WTC11 (cell line): Measurements from ENCODE around the gene LIPN. TPM values are rescaled to one million over a fixed set of nuclear protein-coding genes. Genes with fewer than 3 reads are reported as not detected.

Experiments
- ATAC-seq: fragments of 200-7000 bp; cut with Tn5 transposase; 2 replicates; pipeline ENCODE4 v1.10.0; 2021; ENCODE audit warnings: mild to moderate bottlenecking, moderate library complexity
- CTCF ChIA-PET: fragments of 300-600 bp; sonication (Branson Sonifier 250); formaldehyde crosslinking; loops from one replicate; lab custom pipeline; 2021; ENCODE audit warnings: antibody characterized with exemption; lab: Charles Lee
- POLR2A ChIA-PET: fragments of 350-600 bp; sonication (Branson Sonifier 250); formaldehyde crosslinking; loops from one replicate; lab custom pipeline; 2021; ENCODE audit warnings: antibody characterized with exemption; lab: Charles Lee
- DNase-seq: peaks from one replicate; pipeline ENCODE4 v3.0.0; 2021; ENCODE audit warnings: low spot score
- H3K27ac Mint-ChIP-seq: 2 replicates; pipeline ENCODE4 v1.8.0; 2021; ENCODE audit warnings: mixed read lengths
- H3K27me3 Mint-ChIP-seq: 2 replicates; pipeline ENCODE4 v1.8.0; 2021; ENCODE audit warnings: low read depth, mild to moderate bottlenecking, moderate library complexity, mixed read lengths
- H3K36me3 Mint-ChIP-seq: 2 replicates; pipeline ENCODE4 v1.8.0; 2021; ENCODE audit warnings: mixed read lengths
- H3K4me1 Mint-ChIP-seq: 2 replicates; pipeline ENCODE4 v1.8.0; 2022; ENCODE audit warnings: mixed read lengths
- H3K4me3 Mint-ChIP-seq: 2 replicates; pipeline ENCODE4 v1.8.0; 2021; ENCODE audit warnings: mild to moderate bottlenecking, moderate library complexity, mixed read lengths
- H3K9me3 Mint-ChIP-seq: 2 replicates; pipeline ENCODE4 v1.8.0; 2021; ENCODE audit warnings: mixed read lengths
- CREM ChIP-seq: sonication (generic); formaldehyde crosslinking; IDR thresholded peaks from 2 replicates; pipeline ENCODE4 v1.8.1; 2022; ENCODE audit warnings: mild to moderate bottlenecking, missing genetic modification reagents, moderate library complexity
- ETV6 ChIP-seq: sonication (generic); formaldehyde crosslinking; IDR thresholded peaks from 2 replicates; pipeline ENCODE4 v1.8.1; 2022; ENCODE audit warnings: mild to moderate bottlenecking, missing genetic modification reagents
- FOXJ3 ChIP-seq: sonication (generic); formaldehyde crosslinking; IDR thresholded peaks from 2 replicates; pipeline ENCODE4 v1.9.0; 2021; ENCODE audit warnings: missing genetic modification reagents, mild to moderate bottlenecking, borderline replicate concordance
- GTF2I ChIP-seq: fragments of 250-450 bp; sonication (Bioruptor Pico); conservative IDR thresholded peaks from 2 replicates; pipeline ENCODE4 v1.4.0; 2021; ENCODE audit warnings: mild to moderate bottlenecking
- NFE2L1 ChIP-seq: sonication (generic); formaldehyde crosslinking; IDR thresholded peaks from 2 replicates; pipeline ENCODE4 v1.8.1; 2023; ENCODE audit warnings: missing genetic modification reagents
- SMAD3 ChIP-seq: sonication (generic); formaldehyde crosslinking; IDR thresholded peaks from 2 replicates; pipeline ENCODE4 v1.8.0; 2022; ENCODE audit warnings: missing genetic modification reagents, mild to moderate bottlenecking, borderline replicate concordance
- TCF7 ChIP-seq: sonication (generic); formaldehyde crosslinking; IDR thresholded peaks from 2 replicates; pipeline ENCODE4 v1.8.0; 2022; ENCODE audit warnings: mild to moderate bottlenecking, low read depth, missing genetic modification reagents, moderate library complexity
- TEAD1 ChIP-seq: sonication (generic); formaldehyde crosslinking; IDR thresholded peaks from 2 replicates; pipeline ENCODE4 v1.8.0; 2022; ENCODE audit warnings: mild to moderate bottlenecking, missing genetic modification reagents
- ZNF219 ChIP-seq: sonication (generic); formaldehyde crosslinking; IDR thresholded peaks from 2 replicates; pipeline ENCODE4 v1.8.0; 2023; ENCODE audit warnings: missing genetic modification reagents, mild to moderate bottlenecking, borderline replicate concordance
- total RNA-seq: library from RNA; stranded (reverse); gene quantifications from 3 replicates; pipeline ENCODE4 v1.2.3, GENCODE V29; 2021
- TF ChIP-seq, protein P1 (sequence below): sonication (generic); formaldehyde crosslinking; IDR thresholded peaks from 2 replicates; pipeline ENCODE4 v1.8.1; 2023; ENCODE audit warnings: mild to moderate bottlenecking, missing genetic modification reagents
- TF ChIP-seq, protein P2 (sequence below): sonication (generic); formaldehyde crosslinking; IDR thresholded peaks from 2 replicates; pipeline ENCODE4 v1.8.1; 2022; ENCODE audit warnings: missing genetic modification reagents, borderline replicate concordance
- TF ChIP-seq, protein P3 (sequence below): sonication (generic); formaldehyde crosslinking; IDR thresholded peaks from 2 replicates; pipeline ENCODE4 v1.8.1; 2022; ENCODE audit warnings: mild to moderate bottlenecking, moderate library complexity, missing genetic modification reagents
- TF ChIP-seq, protein P4 (sequence below): sonication (generic); formaldehyde crosslinking; IDR thresholded peaks from 2 replicates; pipeline ENCODE4 v1.8.1; 2023; ENCODE audit warnings: mild to moderate bottlenecking, missing genetic modification reagents, moderate library complexity
- TF ChIP-seq, protein P5 (sequence below): fragments of 250-450 bp; sonication (Bioruptor Pico); IDR thresholded peaks from 2 replicates; pipeline ENCODE4 v2.1.2; 2022; ENCODE audit warnings: mild to moderate bottlenecking, moderate library complexity
- TF ChIP-seq, protein P6 (sequence below): fragments of 250-450 bp; sonication (Bioruptor Pico); conservative IDR thresholded peaks from 2 replicates; pipeline ENCODE4 v1.9.0; 2021; ENCODE audit warnings: mild to moderate bottlenecking
- TF ChIP-seq, protein P7 (sequence below): sonication (generic); formaldehyde crosslinking; IDR thresholded peaks from 2 replicates; pipeline ENCODE4 v1.8.0; 2023; ENCODE audit warnings: missing genetic modification reagents, mild to moderate bottlenecking, borderline replicate concordance
- TF ChIP-seq, protein P8 (sequence below): sonication (generic); formaldehyde crosslinking; IDR thresholded peaks from 2 replicates; pipeline ENCODE4 v1.8.1; 2022; ENCODE audit warnings: low read depth, missing genetic modification reagents, borderline replicate concordance
- TF ChIP-seq, protein P9 (sequence below): sonication (generic); formaldehyde crosslinking; IDR thresholded peaks from 2 replicates; pipeline ENCODE4 v1.8.0; 2023; ENCODE audit warnings: missing genetic modification reagents

The LIPN gene
- total RNA-seq, 1 experiment from 2014 or later: not detected

DNA sequence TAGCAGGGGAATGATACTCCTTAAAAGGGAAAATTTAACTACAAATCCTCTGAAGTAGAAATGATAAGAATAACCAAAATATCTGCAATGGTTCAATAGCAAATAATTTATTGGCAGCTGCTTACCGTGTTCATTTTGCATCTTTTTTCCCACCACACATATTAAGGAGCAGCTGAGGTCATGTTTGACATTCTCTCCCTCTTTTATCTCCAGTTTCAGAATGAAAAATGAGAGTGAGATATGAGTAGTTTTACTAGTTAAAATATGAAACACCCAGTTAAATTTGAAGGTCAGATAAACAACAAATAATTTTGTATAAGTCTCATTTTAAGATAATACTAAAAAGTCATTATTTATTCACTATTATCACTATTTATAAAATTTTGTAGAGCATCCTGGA lies 3.1 kb downstream of the LIPN start (continued):
- TF ChIP-seq TCF7 (CRISPR knock-in tag) (no peak), FOXJ3 (CRISPR knock-in tag) (no peak), SMAD3 (no peak), TEAD1 (CRISPR knock-in tag) (no peak), CREM (CRISPR knock-in tag) (no peak)
- TF ChIP-seq, protein P1, sequence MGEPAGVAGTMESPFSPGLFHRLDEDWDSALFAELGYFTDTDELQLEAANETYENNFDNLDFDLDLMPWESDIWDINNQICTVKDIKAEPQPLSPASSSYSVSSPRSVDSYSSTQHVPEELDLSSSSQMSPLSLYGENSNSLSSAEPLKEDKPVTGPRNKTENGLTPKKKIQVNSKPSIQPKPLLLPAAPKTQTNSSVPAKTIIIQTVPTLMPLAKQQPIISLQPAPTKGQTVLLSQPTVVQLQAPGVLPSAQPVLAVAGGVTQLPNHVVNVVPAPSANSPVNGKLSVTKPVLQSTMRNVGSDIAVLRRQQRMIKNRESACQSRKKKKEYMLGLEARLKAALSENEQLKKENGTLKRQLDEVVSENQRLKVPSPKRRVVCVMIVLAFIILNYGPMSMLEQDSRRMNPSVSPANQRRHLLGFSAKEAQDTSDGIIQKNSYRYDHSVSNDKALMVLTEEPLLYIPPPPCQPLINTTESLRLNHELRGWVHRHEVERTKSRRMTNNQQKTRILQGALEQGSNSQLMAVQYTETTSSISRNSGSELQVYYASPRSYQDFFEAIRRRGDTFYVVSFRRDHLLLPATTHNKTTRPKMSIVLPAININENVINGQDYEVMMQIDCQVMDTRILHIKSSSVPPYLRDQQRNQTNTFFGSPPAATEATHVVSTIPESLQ (CRISPR knock-in tag): no peak
- TF ChIP-seq, protein P2, sequence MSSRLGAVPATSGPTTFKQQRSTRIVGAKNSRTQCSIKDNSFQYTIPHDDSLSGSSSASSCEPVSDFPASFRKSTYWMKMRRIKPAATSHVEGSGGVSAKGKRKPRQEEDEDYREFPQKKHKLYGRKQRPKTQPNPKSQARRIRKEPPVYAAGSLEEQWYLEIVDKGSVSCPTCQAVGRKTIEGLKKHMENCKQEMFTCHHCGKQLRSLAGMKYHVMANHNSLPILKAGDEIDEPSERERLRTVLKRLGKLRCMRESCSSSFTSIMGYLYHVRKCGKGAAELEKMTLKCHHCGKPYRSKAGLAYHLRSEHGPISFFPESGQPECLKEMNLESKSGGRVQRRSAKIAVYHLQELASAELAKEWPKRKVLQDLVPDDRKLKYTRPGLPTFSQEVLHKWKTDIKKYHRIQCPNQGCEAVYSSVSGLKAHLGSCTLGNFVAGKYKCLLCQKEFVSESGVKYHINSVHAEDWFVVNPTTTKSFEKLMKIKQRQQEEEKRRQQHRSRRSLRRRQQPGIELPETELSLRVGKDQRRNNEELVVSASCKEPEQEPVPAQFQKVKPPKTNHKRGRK: no peak
- TF ChIP-seq, protein P3, sequence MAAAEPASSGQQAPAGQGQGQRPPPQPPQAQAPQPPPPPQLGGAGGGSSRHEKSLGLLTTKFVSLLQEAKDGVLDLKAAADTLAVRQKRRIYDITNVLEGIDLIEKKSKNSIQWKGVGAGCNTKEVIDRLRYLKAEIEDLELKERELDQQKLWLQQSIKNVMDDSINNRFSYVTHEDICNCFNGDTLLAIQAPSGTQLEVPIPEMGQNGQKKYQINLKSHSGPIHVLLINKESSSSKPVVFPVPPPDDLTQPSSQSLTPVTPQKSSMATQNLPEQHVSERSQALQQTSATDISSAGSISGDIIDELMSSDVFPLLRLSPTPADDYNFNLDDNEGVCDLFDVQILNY (CRISPR knock-in tag): no peak
- TF ChIP-seq, all 79 proteins: peak for 0

DNA sequence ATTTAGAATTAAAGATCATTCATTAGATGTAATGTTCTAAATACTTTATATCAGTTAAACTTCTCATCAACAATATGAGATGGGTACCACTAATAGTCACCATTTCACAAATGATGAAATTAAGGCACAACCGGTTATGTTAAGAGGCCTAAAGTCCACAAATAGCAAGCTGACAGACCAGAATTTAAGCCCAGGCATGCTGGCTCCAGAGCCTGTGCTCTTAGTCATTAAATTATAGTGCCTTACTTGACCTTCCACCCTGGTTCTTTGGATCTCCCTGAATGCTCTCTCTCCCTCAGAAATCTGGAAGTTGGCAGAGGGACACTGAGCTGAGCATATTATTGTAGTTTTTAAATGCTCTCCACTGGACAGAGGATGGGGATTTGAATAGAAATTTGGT lies 3.6 kb downstream of the LIPN start:
- Mint-ChIP-seq H3K27me3 (0 out of 2 replicates have a peak, but pooled peaks cover 3% of the 10 kb centered on the region), H3K4me3 (no peak overlapping the region), H3K36me3 (no peaks in the 10 kb centered on the region), H3K27ac (no peak overlapping the region), H3K9me3 (no peaks in the 10 kb centered on the region), H3K4me1 (peaks cover 8% of the 10 kb centered on the region; the same call in 1 of the 2 replicates)
- DNase-seq (no peak), ATAC-seq (no peak)
- CTCF ChIA-PET: interaction anchor here (2.3 kb wide), 1 partner anchor 35 kb away, joined by 7 read pairs; no protein-coding TSS in a partner anchor
- POLR2A ChIA-PET: no interaction called here
- TF ChIP-seq NFE2L1 (no peak), ZNF219 (CRISPR knock-in tag) (no peak), ETV6 (CRISPR knock-in tag) (no peak), GTF2I (CRISPR knock-in tag) (no peak)
- TF ChIP-seq, protein P4, sequence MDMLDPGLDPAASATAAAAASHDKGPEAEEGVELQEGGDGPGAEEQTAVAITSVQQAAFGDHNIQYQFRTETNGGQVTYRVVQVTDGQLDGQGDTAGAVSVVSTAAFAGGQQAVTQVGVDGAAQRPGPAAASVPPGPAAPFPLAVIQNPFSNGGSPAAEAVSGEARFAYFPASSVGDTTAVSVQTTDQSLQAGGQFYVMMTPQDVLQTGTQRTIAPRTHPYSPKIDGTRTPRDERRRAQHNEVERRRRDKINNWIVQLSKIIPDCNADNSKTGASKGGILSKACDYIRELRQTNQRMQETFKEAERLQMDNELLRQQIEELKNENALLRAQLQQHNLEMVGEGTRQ: no peak
- TF ChIP-seq, protein P5, sequence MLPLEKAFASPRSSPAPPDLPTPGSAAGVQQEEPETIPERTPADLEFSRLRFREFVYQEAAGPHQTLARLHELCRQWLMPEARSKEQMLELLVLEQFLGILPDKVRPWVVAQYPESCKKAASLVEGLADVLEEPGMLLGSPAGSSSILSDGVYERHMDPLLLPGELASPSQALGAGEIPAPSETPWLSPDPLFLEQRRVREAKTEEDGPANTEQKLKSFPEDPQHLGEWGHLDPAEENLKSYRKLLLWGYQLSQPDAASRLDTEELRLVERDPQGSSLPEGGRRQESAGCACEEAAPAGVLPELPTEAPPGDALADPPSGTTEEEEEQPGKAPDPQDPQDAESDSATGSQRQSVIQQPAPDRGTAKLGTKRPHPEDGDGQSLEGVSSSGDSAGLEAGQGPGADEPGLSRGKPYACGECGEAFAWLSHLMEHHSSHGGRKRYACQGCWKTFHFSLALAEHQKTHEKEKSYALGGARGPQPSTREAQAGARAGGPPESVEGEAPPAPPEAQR (CRISPR knock-in tag): no peak
- TF ChIP-seq, protein P6, sequence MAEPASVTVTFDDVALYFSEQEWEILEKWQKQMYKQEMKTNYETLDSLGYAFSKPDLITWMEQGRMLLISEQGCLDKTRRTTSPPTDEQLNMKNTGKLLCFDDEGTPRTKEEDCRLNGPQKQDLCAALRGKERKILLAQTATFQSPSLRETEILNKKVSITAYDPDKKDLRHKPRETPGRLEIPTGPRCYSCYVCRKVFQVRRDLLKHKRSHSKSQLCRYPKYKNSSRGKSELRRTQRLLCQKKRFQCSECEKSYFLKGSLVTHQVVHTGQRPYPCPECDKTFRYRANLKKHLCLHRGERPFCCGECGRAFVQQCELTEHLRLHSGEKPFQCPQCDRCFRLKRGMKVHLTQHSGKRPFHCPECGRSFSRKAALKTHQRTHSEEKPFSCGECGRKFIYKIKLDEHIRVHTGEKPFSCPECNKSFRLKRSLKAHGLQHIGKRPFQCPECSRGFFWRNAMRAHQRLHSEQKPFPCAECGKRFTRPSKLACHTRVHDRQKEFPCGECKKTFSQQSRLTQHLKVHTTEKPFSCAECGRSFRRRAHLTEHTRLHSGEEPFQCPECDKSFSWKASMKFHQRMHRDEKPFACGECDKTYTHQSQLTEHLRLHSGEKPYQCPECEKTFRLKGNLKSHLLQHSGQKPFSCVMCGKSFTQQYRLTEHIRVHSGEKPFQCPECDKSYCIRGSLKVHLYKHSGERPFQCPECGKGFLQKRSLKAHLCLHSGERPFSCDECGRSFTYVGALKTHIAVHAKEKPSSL (CRISPR knock-in tag): no peak
- TF ChIP-seq, protein P7, sequence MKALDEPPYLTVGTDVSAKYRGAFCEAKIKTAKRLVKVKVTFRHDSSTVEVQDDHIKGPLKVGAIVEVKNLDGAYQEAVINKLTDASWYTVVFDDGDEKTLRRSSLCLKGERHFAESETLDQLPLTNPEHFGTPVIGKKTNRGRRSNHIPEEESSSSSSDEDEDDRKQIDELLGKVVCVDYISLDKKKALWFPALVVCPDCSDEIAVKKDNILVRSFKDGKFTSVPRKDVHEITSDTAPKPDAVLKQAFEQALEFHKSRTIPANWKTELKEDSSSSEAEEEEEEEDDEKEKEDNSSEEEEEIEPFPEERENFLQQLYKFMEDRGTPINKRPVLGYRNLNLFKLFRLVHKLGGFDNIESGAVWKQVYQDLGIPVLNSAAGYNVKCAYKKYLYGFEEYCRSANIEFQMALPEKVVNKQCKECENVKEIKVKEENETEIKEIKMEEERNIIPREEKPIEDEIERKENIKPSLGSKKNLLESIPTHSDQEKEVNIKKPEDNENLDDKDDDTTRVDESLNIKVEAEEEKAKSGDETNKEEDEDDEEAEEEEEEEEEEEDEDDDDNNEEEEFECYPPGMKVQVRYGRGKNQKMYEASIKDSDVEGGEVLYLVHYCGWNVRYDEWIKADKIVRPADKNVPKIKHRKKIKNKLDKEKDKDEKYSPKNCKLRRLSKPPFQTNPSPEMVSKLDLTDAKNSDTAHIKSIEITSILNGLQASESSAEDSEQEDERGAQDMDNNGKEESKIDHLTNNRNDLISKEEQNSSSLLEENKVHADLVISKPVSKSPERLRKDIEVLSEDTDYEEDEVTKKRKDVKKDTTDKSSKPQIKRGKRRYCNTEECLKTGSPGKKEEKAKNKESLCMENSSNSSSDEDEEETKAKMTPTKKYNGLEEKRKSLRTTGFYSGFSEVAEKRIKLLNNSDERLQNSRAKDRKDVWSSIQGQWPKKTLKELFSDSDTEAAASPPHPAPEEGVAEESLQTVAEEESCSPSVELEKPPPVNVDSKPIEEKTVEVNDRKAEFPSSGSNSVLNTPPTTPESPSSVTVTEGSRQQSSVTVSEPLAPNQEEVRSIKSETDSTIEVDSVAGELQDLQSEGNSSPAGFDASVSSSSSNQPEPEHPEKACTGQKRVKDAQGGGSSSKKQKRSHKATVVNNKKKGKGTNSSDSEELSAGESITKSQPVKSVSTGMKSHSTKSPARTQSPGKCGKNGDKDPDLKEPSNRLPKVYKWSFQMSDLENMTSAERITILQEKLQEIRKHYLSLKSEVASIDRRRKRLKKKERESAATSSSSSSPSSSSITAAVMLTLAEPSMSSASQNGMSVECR (CRISPR knock-in tag): no peak
- TF ChIP-seq, protein P8, sequence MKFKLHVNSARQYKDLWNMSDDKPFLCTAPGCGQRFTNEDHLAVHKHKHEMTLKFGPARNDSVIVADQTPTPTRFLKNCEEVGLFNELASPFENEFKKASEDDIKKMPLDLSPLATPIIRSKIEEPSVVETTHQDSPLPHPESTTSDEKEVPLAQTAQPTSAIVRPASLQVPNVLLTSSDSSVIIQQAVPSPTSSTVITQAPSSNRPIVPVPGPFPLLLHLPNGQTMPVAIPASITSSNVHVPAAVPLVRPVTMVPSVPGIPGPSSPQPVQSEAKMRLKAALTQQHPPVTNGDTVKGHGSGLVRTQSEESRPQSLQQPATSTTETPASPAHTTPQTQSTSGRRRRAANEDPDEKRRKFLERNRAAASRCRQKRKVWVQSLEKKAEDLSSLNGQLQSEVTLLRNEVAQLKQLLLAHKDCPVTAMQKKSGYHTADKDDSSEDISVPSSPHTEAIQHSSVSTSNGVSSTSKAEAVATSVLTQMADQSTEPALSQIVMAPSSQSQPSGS (CRISPR knock-in tag): no peak
- TF ChIP-seq, protein P9, sequence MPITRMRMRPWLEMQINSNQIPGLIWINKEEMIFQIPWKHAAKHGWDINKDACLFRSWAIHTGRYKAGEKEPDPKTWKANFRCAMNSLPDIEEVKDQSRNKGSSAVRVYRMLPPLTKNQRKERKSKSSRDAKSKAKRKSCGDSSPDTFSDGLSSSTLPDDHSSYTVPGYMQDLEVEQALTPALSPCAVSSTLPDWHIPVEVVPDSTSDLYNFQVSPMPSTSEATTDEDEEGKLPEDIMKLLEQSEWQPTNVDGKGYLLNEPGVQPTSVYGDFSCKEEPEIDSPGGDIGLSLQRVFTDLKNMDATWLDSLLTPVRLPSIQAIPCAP (CRISPR knock-in tag): no peak
